Urinary bladder (tissue), 2 donors: ENCODE results near the gene CHCHD1. TPM values are rescaled to one million over a fixed set of nuclear protein-coding genes. Genes with fewer than 3 reads are reported as not detected.

Source experiments
- polyA plus RNA-seq: library from polyadenylated mRNA; stranded (reverse); fragments of 200-250 nt; gene quantifications from one replicate; pipeline ENCODE4 v1.2.3, GENCODE V29; 2013
- small RNA-seq: library from RNA; depleted of rRNA; stranded (forward); fragments of <200 nt; gene quantifications from one replicate; pipeline ENCODE3, GENCODE V24; 2014
- total RNA-seq: library from RNA; depleted of rRNA; stranded (reverse); fragments of >200 nt; gene quantifications from one replicate; pipeline ENCODE4 v1.2.3, GENCODE V29; 2014
- donor health status: healthy.

The CHCHD1 gene
- total and polyA plus RNA-seq, 2 donors: 17.0 to 46.9 TPM

Small RNAs within 50 kb of the gene (small RNA-seq; reads per million reads assigned to genes)
- gene AC022400.4: not detected
- gene AC022400.9: not detected
- gene ZSWIM8-AS1: not detected

Other genes starting within 250 kb of the CHCHD1 start
- gene USP54, start 190.7 kb upstream of the CHCHD1 start, total RNA-seq: 26.4 TPM
- gene USP54, start 190.7 kb upstream of the CHCHD1 start, polyA plus RNA-seq: 23.8 TPM
- 11.5 TPM for gene MYOZ1, start 140.6 kb upstream of the CHCHD1 start, total RNA-seq
- gene MYOZ1, start 140.6 kb upstream of the CHCHD1 start, polyA plus RNA-seq: 0.68 TPM
- 0.79 TPM for gene SYNPO2L, start 126.0 kb upstream of the CHCHD1 start, total RNA-seq
- gene SYNPO2L, start 126.0 kb upstream of the CHCHD1 start, polyA plus RNA-seq: 0.06 TPM
- gene AGAP5, start 83.9 kb upstream of the CHCHD1 start, total RNA-seq: 8.0 TPM
- gene AGAP5, start 83.9 kb upstream of the CHCHD1 start, polyA plus RNA-seq: 2.6 TPM
- gene SEC24C, start 37.7 kb upstream of the CHCHD1 start, total RNA-seq: 37.2 TPM
- gene SEC24C, start 37.7 kb upstream of the CHCHD1 start, polyA plus RNA-seq: 47.6 TPM
- gene ZSWIM8, start 3.6 kb downstream of the CHCHD1 start, total RNA-seq: 38.8 TPM
- 110 TPM for gene ZSWIM8, start 3.6 kb downstream of the CHCHD1 start, polyA plus RNA-seq
- 14.2 TPM for gene NDST2, start 29.6 kb downstream of the CHCHD1 start, total RNA-seq
- 19.3 TPM for gene NDST2, start 29.6 kb downstream of the CHCHD1 start, polyA plus RNA-seq
- 40.3 TPM for gene CAMK2G, start 92.5 kb downstream of the CHCHD1 start, total RNA-seq
- gene CAMK2G, start 92.5 kb downstream of the CHCHD1 start, polyA plus RNA-seq: 115 TPM
- gene PLAU, start 129.1 kb downstream of the CHCHD1 start, total RNA-seq: 9.5 TPM
- 10.0 TPM for gene PLAU, start 129.1 kb downstream of the CHCHD1 start, polyA plus RNA-seq
- 226 TPM for gene VCL, start 216.1 kb downstream of the CHCHD1 start, total RNA-seq
- 277 TPM for gene VCL, start 216.1 kb downstream of the CHCHD1 start, polyA plus RNA-seq